Activated T-cell treated with anti-CD3 and anti-CD28 coated beads, Interleukin-2, amount 50 U/mL, for 48 hours (primary cell): ENCODE measurements around the gene SLC34A1.
"Not testable (repeated sequence)": the region's sequence is repeated elsewhere in the genome, so short reads cannot be mapped to it uniquely, and the experiment has no call there.

Source experiments
- DNase-seq, 2 experiments: peaks; one replicate each; pipeline ENCODE4 v3.0.0-alpha.2; 2020

The SLC34A1 gene

GRCh38 chr5:177412603-177413233 is 28.5 kb downstream of the SLC34A1 start:
- peak; percentile 50 to 52 for DNase-seq

DNA sequence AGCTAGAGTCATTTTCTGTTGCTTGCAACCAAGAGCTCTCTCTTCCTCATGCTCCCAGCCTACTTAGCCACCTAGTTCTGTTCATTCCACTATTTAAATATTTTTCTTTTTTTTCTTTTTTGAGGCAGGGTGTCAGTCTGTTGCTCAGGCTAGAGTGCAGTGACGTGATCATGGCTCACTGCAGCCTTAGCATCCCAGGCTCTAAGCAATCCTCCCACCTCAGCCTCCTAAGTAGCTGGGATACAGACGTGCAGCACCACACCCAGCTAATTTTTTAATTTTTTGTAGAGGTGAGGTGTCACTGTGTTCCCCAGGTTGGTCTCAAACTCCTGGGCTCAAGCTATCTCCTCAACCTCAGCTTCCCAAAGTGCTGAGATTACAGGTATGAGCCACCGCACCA is 30.2 kb downstream of the SLC34A1 start:
- no peak for DNase-seq

- not testable (repeated sequence) for DNase-seq
Measured at GRCh38 chr5:177417081-177417480, 32.8 kb downstream of the SLC34A1 start.

GRCh38 chr5:177419046-177419445 is 34.8 kb downstream of the SLC34A1 start:
- no peak for DNase-seq

DNA sequence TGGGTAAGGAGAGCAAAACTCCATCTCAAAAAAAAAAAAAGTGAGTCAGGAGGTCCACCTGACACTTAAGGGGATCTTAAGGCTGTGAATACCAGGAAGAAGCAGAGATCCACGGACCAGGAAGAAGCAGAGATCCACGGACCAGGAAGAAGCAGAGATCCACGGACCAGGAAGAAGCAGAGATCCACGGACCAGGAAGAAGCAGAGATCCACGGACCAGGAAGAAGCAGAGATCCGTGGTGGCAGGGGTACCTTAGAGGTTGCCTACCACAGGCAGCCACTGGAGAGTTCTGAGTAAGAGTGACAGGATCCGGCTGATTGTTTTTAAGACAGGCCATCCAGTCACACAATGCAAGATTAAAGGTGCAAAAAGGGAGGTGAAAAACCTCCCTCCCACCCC is 36.2 kb downstream of the SLC34A1 start:
- DNase-seq, result not testable (repeated sequence)

DNA sequence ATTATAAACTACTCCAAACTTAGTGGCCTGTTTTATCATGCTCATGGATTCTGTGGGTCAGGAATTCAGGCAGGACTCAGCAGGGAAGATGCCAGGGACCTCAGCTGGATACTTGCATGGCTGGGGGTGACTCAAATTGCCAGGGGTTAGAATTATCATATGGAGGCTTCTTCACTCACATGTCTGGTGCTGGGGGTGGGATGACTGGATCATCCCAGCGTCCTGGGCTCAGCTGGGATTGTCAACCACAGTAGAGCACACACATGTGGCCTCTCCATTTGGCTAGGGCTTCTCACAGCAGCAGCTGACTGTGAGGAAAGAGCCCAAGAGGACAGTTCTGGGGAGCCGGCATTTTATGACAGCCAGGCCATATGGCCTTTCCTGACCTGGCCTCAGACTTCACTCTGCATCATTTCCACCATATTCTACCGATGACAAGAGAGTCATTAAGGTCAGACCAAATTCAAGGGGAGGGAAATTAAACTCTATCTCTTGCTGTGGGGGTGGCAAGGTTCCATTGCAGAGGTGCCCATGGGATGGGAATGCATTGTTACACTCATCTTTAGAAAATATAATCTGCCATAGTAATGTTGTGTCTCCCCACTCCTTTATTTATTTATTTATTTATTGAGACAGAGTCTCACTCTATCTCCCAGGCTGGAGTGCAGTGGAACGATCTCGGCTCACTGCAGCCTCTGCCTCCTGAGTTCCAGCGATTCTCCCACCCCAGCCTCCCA is 37.0 kb downstream of the SLC34A1 start:
- no peak for DNase-seq

- no peak for DNase-seq
Measured at GRCh38 chr5:177423671-177424070, 39.4 kb downstream of the SLC34A1 start.

DNA sequence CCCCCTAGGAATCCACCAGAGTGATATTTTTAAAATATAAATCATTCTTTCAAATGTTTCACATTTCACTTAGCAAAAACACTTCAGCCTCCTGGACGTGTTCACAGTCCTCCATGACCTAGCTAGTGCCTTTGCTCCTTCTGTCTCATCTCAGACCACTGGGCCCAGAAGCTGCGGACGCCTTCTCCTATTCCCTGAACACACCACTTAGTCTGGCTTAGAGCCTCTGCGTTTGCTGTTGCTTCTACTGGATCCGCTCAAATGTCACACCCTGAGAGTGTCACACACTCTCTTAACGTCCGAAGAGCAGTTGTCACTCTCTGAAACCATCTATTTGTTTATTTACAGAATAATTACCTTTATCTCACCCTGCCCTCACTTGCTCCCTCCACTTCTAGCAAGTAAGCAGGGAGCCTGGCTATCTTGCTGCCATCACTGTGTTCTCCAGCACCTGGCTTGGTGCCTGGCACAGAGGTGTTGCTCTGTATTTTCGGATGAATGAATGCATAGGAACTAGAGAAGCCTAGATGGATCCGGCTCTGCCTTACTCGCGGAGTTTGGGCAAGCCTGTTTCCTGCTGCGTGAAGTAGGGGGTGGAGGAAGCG is 41.1 kb downstream of the SLC34A1 start:
- no peak for DNase-seq

- peak; percentile 99 for DNase-seq
Measured at GRCh38 chr5:177425801-177426565, 41.7 kb downstream of the SLC34A1 start.

DNA sequence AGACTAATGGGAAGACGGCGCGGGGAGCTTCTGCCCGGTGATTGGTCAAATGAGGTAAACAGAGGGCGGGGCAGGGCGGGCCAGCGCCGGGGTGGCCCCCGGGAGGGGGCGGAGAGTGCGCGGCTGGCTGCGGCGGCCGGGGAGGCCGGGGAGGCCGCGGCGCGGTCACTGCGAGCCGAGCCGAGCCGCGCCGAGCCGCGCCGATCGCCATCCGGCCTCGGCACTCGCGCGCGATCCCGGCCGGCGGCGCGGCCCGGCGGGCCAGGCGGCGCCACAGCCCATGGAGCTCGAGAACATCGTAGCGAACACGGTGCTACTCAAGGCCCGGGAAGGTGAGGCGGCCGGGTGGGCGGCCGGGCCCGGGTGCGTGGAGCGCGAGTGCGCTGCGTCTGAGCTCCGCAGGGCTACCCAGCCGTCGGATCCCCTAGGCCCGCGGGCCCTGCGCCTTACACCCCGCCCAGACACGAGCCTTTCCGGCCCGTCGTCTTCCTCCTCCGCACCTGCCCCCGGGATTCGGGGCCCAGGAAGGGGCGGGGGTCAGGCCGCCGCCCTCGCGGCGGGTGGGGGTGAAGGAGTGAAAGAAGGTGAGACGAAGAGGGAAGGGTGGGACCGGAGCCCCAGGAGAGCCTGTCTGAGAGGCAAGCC is 42.5 kb downstream of the SLC34A1 start, which contains the start of gene GRK6:
GRK6 (plus strand) TSS at position 111 of the 645 bp plus-strand sequence; CDS start at position 281, 170 bp downstream.
- DNase-seq, result peak; percentile 78 to 80

- no peak for DNase-seq
Measured at GRCh38 chr5:177427211-177427822, 43.1 kb downstream of the SLC34A1 start.

- DNase-seq, result peak; percentile 77 to 80
Measured at GRCh38 chr5:177427919-177428573, 43.8 kb downstream of the SLC34A1 start.

GRCh38 chr5:177428574-177429217 is 44.5 kb downstream of the SLC34A1 start:
- DNase-seq, result peak; percentile 45 to 60

GRCh38 chr5:177429248-177430040 is 45.2 kb downstream of the SLC34A1 start:
- DNase-seq, result peak; percentile 90 to 91

- DNase-seq, result peak; percentile 53 to 54
Measured at GRCh38 chr5:177430140-177430951, 46.1 kb downstream of the SLC34A1 start.

DNA sequence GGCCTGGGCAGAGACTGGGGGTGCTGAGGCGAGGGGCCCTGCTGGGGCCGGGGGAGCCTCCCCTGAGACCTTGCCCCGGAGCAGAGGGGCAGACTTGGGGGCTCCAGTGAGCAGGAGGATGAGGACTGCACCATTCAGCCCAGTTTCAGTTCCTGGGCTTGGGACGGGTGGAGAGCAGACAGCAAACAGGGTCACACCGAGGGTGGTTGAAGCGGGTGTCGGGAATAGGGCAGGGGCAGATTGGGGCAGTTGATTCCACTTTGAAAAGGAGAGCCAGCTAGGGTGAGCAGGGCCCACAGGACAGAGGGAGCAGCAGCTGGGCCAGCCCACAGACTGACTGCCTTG is 46.7 kb downstream of the SLC34A1 start:
- no peak for DNase-seq

DNA sequence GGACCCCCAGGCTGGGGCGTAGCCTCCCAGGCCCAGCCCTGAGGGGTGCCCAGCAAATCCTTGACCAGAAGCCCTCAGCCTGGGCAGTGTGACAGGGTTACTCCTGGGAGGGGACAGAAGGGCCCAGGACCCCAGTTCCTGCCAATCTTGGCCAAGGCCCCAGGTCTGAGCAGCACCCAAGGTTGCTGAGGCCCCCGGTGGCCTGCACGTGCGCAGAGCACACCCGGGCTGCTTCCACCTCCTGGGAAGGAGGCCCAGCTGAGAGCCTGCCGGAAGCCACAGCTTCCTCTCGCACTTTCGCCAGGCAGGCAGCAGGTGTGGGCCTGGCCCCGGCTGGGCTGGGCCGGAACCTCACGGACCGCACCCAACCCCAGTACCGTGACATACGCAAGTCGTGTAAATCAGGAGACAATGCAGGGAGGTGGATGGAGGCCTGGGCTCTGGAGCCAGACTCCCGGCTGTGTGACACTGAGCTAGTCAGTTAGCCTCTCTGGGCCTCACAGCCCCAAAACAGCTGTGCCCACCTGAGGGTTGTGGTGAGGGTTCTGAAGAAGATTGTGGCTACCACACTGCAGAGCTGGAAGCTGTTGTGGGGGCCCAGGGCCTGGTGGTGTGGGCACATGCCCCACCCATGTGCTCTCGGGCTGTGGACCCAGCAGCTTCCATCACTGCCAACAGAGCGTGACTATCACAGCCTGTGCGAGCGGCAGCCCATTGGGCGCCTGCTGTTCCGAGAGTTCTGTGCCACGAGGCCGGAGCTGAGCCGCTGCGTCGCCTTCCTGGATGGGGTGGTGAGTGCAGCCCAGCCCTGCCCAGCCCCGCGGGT is 47.3 kb downstream of the SLC34A1 start:
- DNase-seq, result peak; percentile 85 to 89

DNA sequence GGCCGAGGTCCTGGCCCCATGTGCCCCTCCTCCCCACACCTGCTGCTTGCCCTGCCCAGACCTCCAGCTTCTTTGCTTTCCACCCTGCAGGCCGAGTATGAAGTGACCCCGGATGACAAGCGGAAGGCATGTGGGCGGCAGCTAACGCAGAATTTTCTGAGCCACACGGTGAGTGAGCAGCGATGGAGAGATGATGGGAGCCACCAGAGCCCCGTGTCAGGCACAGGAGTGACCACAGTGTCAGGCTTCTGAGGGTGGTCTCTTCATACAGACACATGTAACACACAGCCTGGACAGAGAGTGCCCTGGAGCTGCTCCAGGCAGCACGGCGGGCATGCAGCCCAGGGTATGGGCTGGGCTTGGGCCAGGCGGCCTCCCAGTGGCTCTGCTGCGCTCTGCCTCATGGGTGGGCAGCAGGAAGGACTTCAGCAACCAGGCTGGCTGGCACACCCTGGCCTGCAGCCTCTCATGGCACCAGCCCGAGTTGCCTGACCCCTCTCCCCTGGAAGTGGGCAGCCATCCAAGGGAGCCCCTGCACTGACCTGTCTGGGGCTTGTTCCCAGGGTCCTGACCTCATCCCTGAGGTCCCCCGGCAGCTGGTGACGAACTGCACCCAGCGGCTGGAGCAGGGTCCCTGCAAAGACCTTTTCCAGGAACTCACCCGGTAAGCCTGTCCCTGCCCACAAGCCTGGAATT is 48.1 kb downstream of the SLC34A1 start:
- DNase-seq, result peak in 1 of 2 experiments; percentile 77
